Measurements from ENCODE around the gene DHRSX.
"Not testable (repeated sequence)": the region's sequence is repeated elsewhere in the genome, so short reads cannot be mapped to it uniquely, and the experiment has no call there.

The DHRSX gene

GRCh38 chrX:2519638-2520037, 18.9 kb upstream of the DHRSX start:
- DNase-seq (ENCODE audit: low read depth in 2 of 2), result not testable (repeated sequence)

GRCh38 chrX:2517055-2517454, 16.3 kb upstream of the DHRSX start:
- no peak for DNase-seq (ENCODE audit: low read depth in 2 of 2)

GRCh38 chrX:2516623-2517022, 15.8 kb upstream of the DHRSX start:
- DNase-seq (ENCODE audit: low read depth in 2 of 2), result no peak

GRCh38 chrX:2514131-2514530, 13.4 kb upstream of the DHRSX start:
- DNase-seq (ENCODE audit: low read depth in 2 of 2), result no peak

GRCh38 chrX:2513121-2513664, 12.4 kb upstream of the DHRSX start:
- DNase-seq (ENCODE audit: low read depth in 2 of 2), result no peak

- no peak for DNase-seq (ENCODE audit: low read depth in 2 of 2)
Observed at GRCh38 chrX:2512501-2512900, 11.7 kb upstream of the DHRSX start.

- no peak for DNase-seq (ENCODE audit: low read depth in 2 of 2)
Observed at GRCh38 chrX:2511326-2511725, 10.6 kb upstream of the DHRSX start.

- DNase-seq (ENCODE audit: low read depth in 2 of 2), result no peak
Observed at GRCh38 chrX:2508648-2509335, 8.0 kb upstream of the DHRSX start.

- DNase-seq (ENCODE audit: low read depth in 2 of 2), result no peak
Observed at GRCh38 chrX:2507904-2508627, 7.3 kb upstream of the DHRSX start.

GRCh38 chrX:2507196-2507595, 6.4 kb upstream of the DHRSX start:
- no peak for DNase-seq (ENCODE audit: low read depth in 2 of 2)

GRCh38 chrX:2505341-2505740, 4.6 kb upstream of the DHRSX start:
- not testable (repeated sequence) for DNase-seq (ENCODE audit: low read depth in 2 of 2)

- no peak for DNase-seq (ENCODE audit: low read depth in 2 of 2)
Observed at GRCh38 chrX:2504706-2505332, 4.0 kb upstream of the DHRSX start.

- no peak for DNase-seq (ENCODE audit: low read depth in 2 of 2)
Observed at GRCh38 chrX:2503591-2504500, 3.1 kb upstream of the DHRSX start.

GRCh38 chrX:2502668-2503519, 2.1 kb upstream of the DHRSX start:
- DNase-seq (ENCODE audit: low read depth in 2 of 2), result no peak

GRCh38 chrX:2502120-2502667, 1.4 kb upstream of the DHRSX start:
- no peak for DNase-seq (ENCODE audit: low read depth in 2 of 2)

GRCh38 chrX:2501559-2502102, 855 bp upstream of the DHRSX start:
- DNase-seq (ENCODE audit: low read depth in 2 of 2), result no peak

GRCh38 chrX:2500091-2500802, 529 bp downstream of the DHRSX start:
- no peak for DNase-seq (ENCODE audit: low read depth in 2 of 2)

GRCh38 chrX:2499507-2499906, 1.3 kb downstream of the DHRSX start:
- no peak for DNase-seq (ENCODE audit: low read depth in 2 of 2)

- DNase-seq (ENCODE audit: low read depth in 2 of 2), result no peak
Observed at GRCh38 chrX:2498781-2499302, 1.9 kb downstream of the DHRSX start.
